Measurements from ENCODE around the gene RUNX2.

GRCh38 chr6:45496085-45496433 lies 167.9 kb downstream of the RUNX2 start:
- TF ChIP-seq CTCF (conservative IDR thresholded peaks at IDR 0.05) (no peak), ZFX (IDR thresholded peaks at IDR 0.05) (no peak)

Measured in C4-2B (cell line).